GM21526 (cell line): Measurements from ENCODE around the gene RASSF1.

Experiments used
- ATAC-seq: cut with Tn5 transposase; IDR thresholded peaks from one replicate; pipeline ENCODE4 v1.9.1; 2021; ENCODE audit warnings: moderate library complexity; ENCODE audit not compliant: unreplicated experiment, low FRiP score

RASSF1 gene, protein sequence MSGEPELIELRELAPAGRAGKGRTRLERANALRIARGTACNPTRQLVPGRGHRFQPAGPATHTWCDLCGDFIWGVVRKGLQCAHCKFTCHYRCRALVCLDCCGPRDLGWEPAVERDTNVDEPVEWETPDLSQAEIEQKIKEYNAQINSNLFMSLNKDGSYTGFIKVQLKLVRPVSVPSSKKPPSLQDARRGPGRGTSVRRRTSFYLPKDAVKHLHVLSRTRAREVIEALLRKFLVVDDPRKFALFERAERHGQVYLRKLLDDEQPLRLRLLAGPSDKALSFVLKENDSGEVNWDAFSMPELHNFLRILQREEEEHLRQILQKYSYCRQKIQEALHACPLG

GRCh38 chr3:50340448-50341329 is at the start of gene RASSF1:
TSS of gene RASSF1 (minus strand) at chr3:50340836. CDS start at chr3:50340805, 31 bp downstream.
- ATAC-seq, result no peak

GRCh38 chr3:50389414-50389767 is 48.8 kb upstream of the RASSF1 start:
- no peak for ATAC-seq

- no peak for ATAC-seq
Observed at GRCh38 chr3:50388720-50389413, 48.2 kb upstream of the RASSF1 start.

- no peak for ATAC-seq
Observed at GRCh38 chr3:50388016-50388719, 47.5 kb upstream of the RASSF1 start.

DNA sequence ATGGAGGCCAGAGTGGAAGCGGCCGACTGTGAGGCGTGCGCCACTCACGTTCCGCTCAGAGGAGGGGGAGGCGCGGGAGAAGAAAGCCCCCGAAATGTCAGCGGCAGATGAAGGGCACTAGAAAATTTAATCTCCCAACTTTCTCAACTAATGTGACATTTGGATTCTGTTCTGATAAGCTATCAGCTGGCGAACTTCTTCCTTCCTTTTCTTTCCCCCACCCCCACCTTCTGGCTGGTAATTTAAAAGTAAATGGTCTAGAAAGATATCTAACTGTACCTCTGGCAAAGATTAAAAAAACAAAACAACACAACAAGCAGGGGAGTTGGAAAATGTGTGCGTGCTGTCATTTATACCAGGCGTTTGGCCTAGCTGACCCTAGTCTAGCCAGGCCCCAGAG is 45.1 kb upstream of the RASSF1 start:
- ATAC-seq, result no peak

DNA sequence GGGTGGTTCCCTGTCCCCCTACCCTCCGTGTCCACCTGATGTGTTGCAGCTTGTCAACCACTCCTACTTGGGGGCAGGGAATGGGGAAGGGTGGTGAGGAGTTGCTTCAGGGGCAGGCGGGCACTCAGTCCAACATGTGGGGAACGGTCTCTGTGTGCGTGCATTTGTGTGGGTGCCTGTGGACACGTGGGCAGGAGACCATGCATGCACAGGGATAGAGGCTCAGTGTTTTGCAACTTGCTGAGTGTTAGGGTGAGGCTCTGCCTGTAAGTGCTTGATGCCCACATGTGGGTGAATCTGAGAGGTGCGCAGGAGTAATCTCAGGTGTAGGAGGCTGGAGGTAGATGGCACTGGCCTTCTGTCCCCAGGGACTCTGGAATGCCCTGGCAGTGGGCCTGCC is 43.1 kb upstream of the RASSF1 start:
- ATAC-seq, result no peak

DNA sequence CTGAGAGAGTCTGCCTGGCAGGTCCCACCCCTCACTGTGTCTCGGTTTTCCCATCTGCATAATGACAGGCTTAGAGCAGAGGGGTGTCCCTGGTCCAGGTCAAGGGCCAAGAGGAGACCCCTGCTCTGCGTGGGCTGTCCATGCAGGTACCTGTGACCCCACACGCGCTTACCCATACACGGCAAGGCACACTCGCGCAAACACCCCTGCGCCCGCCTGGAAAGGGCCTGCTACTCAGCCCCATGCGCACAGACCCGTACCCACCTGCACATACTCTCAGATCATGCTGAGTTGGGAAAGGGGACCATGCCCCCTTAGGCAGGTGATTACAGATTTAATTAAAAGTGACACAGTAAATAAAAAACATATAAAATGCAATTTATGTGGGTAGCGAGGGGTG is 42.1 kb upstream of the RASSF1 start:
- ATAC-seq, result no peak

DNA sequence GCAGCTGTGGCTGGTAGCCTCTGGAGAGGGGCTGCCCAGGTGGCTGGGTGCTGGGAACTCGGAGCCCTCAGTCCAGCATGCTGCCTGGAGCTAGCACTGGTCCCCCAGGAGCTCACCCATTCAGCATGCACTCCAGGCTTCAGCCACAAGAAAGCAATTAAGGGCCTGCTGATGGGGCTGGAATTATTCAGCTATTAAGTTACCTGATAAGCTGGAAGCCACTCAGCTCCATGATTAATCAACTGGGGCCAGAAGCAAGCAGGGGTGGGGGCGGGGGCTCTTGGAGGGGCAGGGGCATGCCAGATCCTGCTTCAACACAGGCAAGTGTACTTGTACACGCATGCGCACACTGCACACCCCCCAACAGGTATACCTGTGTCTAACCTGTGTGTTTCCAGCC is 40.7 kb upstream of the RASSF1 start:
- ATAC-seq, result no peak

GRCh38 chr3:50380405-50381085 is 39.9 kb upstream of the RASSF1 start:
- no peak for ATAC-seq

GRCh38 chr3:50378757-50379156 is 38.1 kb upstream of the RASSF1 start:
- no peak for ATAC-seq

DNA sequence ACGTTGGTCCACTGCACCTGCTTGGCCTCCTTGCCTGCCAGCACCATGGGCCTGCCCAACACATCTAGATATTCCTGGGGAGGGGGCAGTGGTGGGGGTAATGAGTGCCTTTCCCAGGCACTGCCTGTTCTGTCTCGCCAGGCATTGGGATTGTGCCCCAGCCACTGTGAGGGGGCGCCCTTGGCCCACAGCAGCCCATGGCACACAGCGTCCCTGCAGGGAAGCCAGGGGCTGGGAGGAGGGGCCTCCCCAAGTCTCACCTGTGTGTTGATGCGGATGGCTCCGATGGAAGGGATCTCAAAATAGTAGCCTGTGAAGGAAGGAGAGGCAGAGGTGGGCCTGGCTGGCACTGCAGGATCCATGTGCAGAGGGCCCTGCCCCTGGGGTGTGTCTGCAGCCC is 37.4 kb upstream of the RASSF1 start:
- ATAC-seq, result no peak

- no peak for ATAC-seq
Observed at GRCh38 chr3:50375258-50375931, 34.8 kb upstream of the RASSF1 start.

DNA sequence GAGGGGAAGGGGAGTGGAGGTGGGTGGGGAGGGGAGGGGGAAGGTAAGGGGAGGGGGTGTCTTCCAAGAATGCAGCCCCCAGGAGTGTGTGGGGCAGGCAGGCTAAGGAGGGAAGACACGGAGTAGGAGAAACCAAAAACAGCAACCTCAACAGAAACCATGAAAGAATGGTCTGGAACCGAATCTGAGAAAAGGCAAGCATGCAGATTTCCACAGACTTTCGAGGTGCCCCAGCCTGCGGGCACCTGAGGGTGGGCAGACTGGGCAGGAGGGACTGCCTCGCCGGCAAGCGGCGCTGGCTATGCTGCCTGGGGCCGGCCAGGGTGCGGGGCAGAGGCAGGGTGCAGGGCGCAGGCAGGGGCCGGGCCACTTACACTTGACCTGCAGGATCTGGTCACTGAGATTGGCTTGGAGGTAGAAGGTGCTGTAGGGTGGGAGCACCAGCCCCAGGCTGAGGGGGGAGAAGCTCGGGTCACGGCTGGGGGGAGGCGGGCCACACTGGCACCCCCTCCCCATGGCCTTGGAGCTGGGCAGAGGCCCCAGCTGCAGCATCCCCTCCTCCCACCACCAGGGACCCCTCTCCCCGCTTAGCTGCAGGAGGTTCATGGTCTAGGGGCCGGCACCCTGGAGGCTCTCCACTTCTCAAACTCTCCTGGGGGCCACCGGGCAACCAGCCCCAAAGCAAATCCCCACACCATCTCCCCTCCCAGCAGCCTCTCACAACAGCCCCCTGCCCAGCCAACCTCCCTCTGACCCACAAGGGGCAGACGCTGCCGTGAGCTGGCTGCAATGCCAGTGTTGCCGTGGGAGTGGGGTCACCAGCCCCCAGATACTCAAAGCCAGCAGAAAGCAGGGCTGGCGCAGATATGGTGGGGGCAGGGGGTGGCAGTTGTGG is 34.0 kb upstream of the RASSF1 start:
- ATAC-seq, result no peak

DNA sequence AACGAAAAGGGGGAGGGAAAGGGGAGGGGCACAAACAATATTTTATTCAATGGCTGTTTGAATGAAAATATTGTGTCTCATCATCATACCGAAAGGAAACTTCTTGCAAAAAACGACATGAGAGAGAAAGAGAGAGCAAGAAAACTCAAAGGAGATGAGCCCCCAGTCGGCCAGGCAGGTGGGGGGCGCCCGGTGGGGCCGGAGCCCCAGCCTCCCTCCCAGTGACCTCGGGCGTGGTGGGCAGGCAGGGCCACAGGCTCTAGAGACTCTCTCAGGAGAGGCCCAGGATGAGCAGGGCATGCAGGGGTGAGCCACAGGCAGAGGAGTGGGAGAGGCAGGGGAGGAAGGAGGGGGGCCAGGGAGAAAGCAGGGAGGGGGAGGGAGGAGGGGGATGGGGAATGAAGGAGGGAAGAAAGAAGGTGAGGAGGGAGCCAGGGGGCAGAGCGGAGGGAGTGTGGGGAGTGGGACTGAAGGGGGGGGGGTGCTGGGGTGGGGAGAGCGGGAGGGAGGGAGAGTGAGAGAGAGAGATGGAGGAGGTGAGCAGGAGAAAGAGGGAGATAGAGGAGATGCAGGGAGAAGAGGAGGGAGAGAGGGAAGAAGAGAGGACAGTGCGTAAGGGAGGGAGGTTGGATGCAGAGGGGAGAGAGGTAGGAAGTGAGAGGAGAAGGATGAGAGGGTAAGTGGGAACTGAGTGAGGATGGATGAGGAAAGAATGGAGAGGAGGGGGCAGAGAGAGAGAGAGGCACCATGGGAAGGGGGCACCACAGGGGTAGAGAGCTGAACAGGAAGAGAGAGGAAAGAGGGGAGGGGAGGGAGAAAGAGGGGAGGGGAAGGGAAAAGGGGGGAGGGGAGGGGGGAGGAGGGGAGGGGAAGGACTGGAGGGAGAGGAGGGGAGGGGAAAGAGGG is 32.8 kb upstream of the RASSF1 start:
- ATAC-seq, result no peak

DNA sequence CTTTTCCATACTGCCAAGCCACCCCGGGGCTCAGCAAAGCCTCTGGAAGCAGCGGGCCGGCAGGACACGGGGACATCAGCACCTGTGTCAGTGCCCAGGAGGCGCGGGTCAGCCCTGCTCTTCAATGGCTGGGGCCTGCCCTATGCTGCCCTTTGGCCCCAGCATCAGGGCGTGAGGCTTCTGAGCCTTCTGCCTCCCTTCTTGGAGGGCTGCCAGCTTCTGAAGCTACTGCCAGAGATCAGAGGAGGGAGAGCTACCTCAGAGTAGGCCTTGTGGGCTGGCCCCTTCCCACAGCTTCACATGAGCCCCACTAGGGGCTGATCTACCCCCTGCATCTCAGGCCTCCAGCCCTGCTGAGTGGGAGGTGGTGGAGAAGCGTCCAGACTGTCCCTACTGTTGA is 31.7 kb upstream of the RASSF1 start:
- ATAC-seq, result no peak

DNA sequence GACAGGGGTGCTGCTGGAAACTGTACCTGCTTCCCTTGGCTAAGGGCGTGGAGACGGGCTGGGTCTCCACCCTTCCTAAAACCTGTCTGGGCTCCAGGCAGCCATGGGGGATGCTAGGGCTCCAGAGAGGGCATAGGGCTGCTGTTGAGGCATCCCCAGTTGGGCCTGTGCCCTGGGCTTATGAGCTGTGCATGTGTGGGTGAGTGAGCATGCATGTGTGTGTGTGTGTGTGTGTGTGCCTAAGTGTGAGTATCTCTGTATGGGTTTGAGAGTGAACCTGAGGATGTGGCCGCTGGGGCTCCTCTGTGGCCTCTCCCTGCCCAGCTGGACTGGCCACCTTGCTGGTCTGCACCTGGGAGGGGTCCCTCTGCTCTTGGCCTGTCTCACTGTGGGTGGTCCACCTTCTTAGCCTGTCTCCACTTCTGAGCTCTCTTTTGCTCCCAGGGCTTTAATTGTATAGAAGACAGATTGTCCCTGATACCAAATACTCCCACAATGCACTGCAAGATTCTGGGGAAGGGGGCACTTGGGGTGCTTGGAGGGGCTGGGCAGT is 30.6 kb upstream of the RASSF1 start:
- no peak for ATAC-seq

DNA sequence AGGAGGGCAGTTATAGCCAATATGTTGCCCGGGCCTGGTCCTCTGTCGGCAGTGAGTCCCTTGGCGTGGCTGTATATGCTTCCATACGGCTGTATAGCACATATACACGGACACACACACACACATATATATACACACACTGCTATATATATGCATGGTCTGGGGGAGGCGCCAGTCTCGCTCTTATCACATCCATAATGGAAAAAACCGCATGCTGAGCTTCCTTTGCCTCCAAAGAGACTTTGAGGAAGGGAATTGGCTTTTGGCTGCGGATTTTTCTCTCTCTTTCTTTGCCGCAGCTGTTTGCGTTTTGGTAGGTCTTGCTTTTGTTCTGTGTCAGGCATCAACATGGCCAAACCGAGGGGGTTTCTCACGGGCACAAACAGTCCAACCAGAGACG is 30.0 kb upstream of the RASSF1 start:
- ATAC-seq, result no peak
